ENCODE results near the gene RRM2. TPM values are rescaled to one million over a fixed set of nuclear protein-coding genes. Genes with fewer than 3 reads are reported as not detected.

Gene RRM2
- total RNA-seq, 4 donors from 2014 or later = 27.2 TPM; not detected in 3

GRCh38 chr2:10141736-10142639, 19.4 kb downstream of the RRM2 start:
- peak in 1 of 2 donors; percentile 45 for DNase-seq
- intact Hi-C loops (cut with DNase I; ENCODE audit: low total_unique reads) = loop anchor here (5.0 kb wide), 1 partner anchor 290 kb away; no protein-coding TSS in a partner anchor
- Histone ChIP-seq H3K9me3 (no peaks in the 10 kb centered on the region), H3K36me3 (no peaks in the 10 kb centered on the region), H3K4me1 (no peaks in the 10 kb centered on the region), H3K4me3 (no peak overlapping the region), H3K27me3 (no peaks in the 10 kb centered on the region), H3K27ac (no peak overlapping the region)
- TF ChIP-seq POLR2A (IDR thresholded peaks at IDR 0.05) (no peak), CTCF (IDR thresholded peaks at IDR 0.05) (peak; percentile 42 to 69 (median 62))

- no peak for TF ChIP-seq CTCF (IDR thresholded peaks at IDR 0.05)
- no peak for TF ChIP-seq POLR2A (IDR thresholded peaks at IDR 0.05)
- intact Hi-C loops (cut with DNase I; ENCODE audit: low total_unique reads) = loop anchor here (5.0 kb wide), 1 partner anchor 290 kb away; no protein-coding TSS in a partner anchor
Measured at GRCh38 chr2:10142640-10142965, 20.1 kb downstream of the RRM2 start.

GRCh38 chr2:10144771-10145518, 22.4 kb downstream of the RRM2 start:
- Histone ChIP-seq H3K27me3 (no peaks in the 10 kb centered on the region), H3K9me3 (no peaks in the 10 kb centered on the region)
- intact Hi-C loops (cut with DNase I; ENCODE audit: low total_unique reads) = loop anchor here (5.0 kb wide), 2 partner anchors 272 to 287 kb away; no protein-coding TSS in a partner anchor

More at GRCh38 chr2:10142640-10142965, 20.1 kb downstream of the RRM2 start:
- no peaks in the 10 kb centered on the region for H3K4me1 ChIP-seq
- no peak overlapping the region for H3K27ac ChIP-seq
- no peak overlapping the region for H3K4me3 ChIP-seq
- DNase-seq = no peak
- no peaks in the 10 kb centered on the region for H3K9me3 ChIP-seq
- H3K36me3 ChIP-seq = no peaks in the 10 kb centered on the region
- H3K27me3 ChIP-seq = no peaks in the 10 kb centered on the region

GRCh38 chr2:10145519-10146357, 23.2 kb downstream of the RRM2 start:
- intact Hi-C loops (cut with DNase I; ENCODE audit: low total_unique reads) = loop anchor here (5.0 kb wide), 1 partner anchor 272 kb away; no protein-coding TSS in a partner anchor
- DNase-seq = no peak
- Histone ChIP-seq H3K4me1 (no peaks in the 10 kb centered on the region), H3K4me3 (no peak overlapping the region), H3K36me3 (no peaks in the 10 kb centered on the region), H3K27ac (peak overlapping the region in 1 of 2 donors; percentile 52), H3K27me3 (no peaks in the 10 kb centered on the region), H3K9me3 (no peaks in the 10 kb centered on the region)
- TF ChIP-seq CTCF (IDR thresholded peaks at IDR 0.05) = no peak
- TF ChIP-seq POLR2A (IDR thresholded peaks at IDR 0.05) = no peak

More at GRCh38 chr2:10144771-10145518, 22.4 kb downstream of the RRM2 start:
- Histone ChIP-seq H3K4me3 (no peak overlapping the region), H3K36me3 (no peaks in the 10 kb centered on the region), H3K27ac (peak overlapping the region; percentile 52 to 61), H3K4me1 (no peaks in the 10 kb centered on the region)
- TF ChIP-seq CTCF (IDR thresholded peaks at IDR 0.05) (no peak), POLR2A (IDR thresholded peaks at IDR 0.05) (no peak)
- DNase-seq = no peak

All from uterus (tissue), 4 donors.